DND-41 (cell line): ENCODE data around the gene PIEZO1.

Experiments
- CTCF ChIP-seq: IDR thresholded peaks from 2 replicates; pipeline ENCODE4 v1.5.1; 2012; ENCODE audit warnings: borderline replicate concordance, low read length, moderate library complexity, mild to moderate bottlenecking; ENCODE audit not compliant: poor library complexity, severe bottlenecking; ENCODE audit errors: extremely low read depth
- EZH2 ChIP-seq: IDR thresholded peaks from 3 replicates; pipeline ENCODE4 v1.6.1; 2012; ENCODE audit warnings: borderline replicate concordance, low read depth, mild to moderate bottlenecking, moderate library complexity, low read length, inconsistent platforms; ENCODE audit not compliant: severe bottlenecking

- TF ChIP-seq CTCF: no peak
- TF ChIP-seq EZH2: no peak
These were observed 62.1 kb downstream of the PIEZO1 start for GRCh38 chr16:88722784-88723506.
